Keratinocyte (primary cell): ENCODE measurements around the gene CAPN11.

Experiments
- CTCF ChIP-seq, 3 experiments: IDR thresholded peaks in 1 of 3; conservative IDR thresholded peaks in 1 of 3; optimal IDR thresholded peaks in 1 of 3; 2 replicates in 2 of 3; 3 replicates in 1 of 3; pipeline versions ENCODE3 to v1.5.1; 2011; ENCODE audit warnings: low read length in 3 of 3, mild to moderate bottlenecking in 3 of 3, moderate library complexity in 2 of 3, control low read depth in 1 of 3, inconsistent platforms in 1 of 3; ENCODE audit not compliant: insufficient read depth in 2 of 3; ENCODE audit errors: extremely low read depth in 1 of 3
- EZH2 ChIP-seq: IDR thresholded peaks from one replicate; pipeline ENCODE4 v1.6.1; 2012; ENCODE audit warnings: inconsistent platforms, mild to moderate bottlenecking, low read length, moderate library complexity

- TF ChIP-seq EZH2 = no peak
- no peak for TF ChIP-seq CTCF (optimal IDR thresholded peaks at IDR 0.05 in 1 of 3, IDR thresholded peaks at IDR 0.05 in 1 of 3, conservative IDR thresholded peaks at IDR 0.05 in 1 of 3; ENCODE audit: extremely low read depth in 1 of 3, insufficient read depth in 2 of 3, low read length in 3 of 3)
Measured at GRCh38 chr6:44167567-44167966, 8.9 kb downstream of the CAPN11 start.
